Stimulated activated CD4-positive, alpha-beta T cell treated with anti-CD3 and anti-CD28 coated beads, Interleukin-4, amount 100 ng/mL, for 4 hours (primary cell): ENCODE data around the gene LDLR.

Source experiments
- DNase-seq, 2 experiments: peaks; one replicate each; pipeline ENCODE4 v3.0.0-alpha.2; 2020

The LDLR gene

GRCh38 chr19:11089254-11090013 is at the start of gene LDLR:
Gene LDLR (plus strand): TSS chr19:11089463. CDS start chr19:11089549, 86 bp downstream.
- peak; percentile 57 to 81 for DNase-seq

GRCh38 chr19:11041194-11041593 is 48.1 kb upstream of the LDLR start:
- DNase-seq: no peak

- DNase-seq: no peak
Measured at GRCh38 chr19:11041966-11042627, 47.2 kb upstream of the LDLR start.

DNA sequence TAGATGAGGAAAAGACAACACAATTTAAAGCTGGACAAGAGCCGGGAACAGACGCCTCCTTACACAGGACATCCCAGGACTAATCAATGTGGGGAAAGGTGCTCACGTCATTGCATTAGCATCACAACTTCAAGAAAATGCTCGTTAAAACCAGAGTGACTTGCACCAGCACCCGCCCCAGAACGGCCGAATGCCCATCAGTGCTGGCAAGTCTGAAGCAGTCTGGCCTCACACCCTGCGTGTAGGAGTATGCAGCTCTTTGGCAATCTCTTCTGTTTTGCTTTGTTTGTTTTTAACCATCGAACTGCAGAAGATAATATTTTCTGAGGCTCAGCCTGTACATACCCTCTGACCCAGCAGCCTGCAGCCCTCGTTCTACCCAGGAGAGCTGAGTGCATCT is 44.8 kb upstream of the LDLR start:
- DNase-seq: no peak

DNA sequence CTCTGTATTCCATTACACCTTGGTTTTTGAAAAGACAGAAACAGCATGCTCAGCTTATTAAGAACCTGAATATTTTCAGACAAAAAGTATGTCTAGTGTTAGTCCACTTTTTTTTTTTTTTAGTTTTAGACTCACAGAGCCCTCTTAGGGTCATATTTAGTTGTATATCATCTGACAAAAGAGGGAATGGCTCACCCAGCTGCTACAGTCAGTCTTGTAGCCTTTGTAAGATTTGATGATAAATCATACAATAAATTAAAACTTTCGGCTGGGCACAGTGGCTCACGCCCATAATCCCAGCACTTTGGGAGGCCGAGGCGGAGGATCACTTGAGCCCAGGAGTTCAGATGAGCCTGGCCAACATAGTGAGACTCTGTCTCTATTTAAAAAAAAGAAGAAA is 43.7 kb upstream of the LDLR start:
- DNase-seq: no peak

DNA sequence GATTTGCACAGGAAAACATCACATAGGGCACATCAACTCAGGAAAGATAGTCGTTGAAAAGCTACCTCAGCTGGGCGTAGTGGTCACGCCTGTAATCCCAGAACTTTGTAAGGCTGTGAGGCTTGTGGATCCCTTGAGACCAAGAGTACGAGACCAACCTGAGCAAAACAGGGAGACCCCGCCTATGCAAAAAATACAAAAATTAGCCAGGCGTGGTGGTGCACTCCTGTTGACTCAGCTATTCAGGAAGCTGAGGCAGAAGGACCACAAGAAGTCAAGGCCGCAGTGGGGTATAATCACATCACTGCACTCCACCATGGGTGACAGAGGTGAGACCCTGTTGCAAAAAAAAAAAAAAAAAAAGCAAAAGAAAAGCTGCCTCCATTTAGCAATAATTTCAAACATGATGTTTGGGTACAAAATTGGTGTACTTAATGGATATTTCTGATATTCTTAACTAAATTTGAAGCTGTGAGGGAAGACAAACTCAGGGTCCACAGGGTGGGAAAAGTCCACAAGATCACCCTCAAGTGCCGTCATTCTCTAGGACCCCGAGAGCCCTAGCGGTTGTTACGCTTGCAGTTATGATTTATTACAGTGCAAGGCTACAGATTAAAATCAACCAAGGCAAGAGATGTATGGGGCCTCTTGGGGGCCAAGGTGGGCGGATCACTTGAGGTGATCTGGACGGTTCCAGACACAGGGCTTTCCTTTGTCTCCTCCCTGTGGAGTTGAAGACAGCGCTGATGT is 42.5 kb upstream of the LDLR start:
- DNase-seq: no peak

- no peak for DNase-seq
Measured at GRCh38 chr19:11047866-11048265, 41.4 kb upstream of the LDLR start.

- no peak for DNase-seq
Measured at GRCh38 chr19:11050323-11051114, 38.7 kb upstream of the LDLR start.

GRCh38 chr19:11053817-11054195 is 35.5 kb upstream of the LDLR start:
- no peak for DNase-seq

GRCh38 chr19:11054200-11054599 is 35.1 kb upstream of the LDLR start:
- no peak for DNase-seq

DNA sequence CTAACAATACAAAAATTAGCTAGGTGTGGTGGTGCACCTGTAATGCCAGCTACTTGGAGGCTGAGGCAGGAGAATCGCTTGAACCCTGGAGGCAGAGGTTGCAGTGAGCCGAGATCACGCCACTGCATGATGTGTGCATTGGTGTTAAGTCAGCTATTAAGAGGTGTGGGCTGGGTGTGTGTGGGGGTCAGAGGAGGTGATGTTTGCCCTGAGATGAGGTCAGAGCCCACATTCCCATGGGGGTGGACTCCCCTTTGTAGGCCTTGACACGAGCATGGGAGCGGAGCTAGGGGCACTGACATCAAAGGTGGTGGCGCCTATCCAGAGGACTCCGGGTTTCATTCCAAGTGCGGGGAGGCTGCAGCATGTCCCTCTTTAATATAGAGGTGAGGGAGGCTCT is 34.6 kb upstream of the LDLR start:
- no peak for DNase-seq

DNA sequence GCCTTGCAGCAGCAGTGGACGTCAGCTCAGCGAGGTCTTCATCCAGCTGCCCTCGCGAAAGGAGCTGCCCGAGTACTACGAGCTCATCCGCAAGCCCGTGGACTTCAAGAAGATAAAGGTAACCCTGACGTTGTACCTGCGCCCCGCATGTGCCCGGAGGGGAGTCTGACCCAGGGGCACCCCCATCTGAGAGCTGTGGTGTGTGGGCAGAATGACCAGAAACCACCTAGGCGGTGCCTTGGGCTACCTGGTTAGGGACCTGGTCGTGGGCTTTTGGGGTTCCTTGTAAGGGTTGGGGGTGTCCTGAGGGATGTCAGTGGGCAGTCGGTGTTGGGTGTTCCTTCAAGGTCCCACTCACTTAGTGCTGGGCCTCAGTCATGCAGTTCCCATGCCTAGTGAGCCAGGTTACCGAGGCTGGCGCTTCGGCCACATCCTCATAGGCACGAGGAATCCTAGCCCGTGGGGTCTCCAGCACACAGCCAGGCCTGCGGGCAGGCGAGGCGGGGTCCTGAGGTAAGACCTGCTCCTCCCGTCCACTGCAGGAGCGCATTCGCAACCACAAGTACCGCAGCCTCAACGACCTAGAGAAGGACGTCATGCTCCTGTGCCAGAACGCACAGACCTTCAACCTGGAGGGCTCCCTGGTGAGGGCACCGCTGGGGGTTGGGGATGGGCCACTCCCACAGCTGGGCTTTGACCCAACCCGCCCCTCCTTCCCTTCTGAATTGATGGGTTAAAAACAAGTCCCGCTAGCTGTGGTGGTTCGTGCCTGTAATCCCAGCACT is 30.8 kb upstream of the LDLR start:
- DNase-seq: no peak

GRCh38 chr19:11059511-11060358 is 29.5 kb upstream of the LDLR start:
- no peak for DNase-seq

DNA sequence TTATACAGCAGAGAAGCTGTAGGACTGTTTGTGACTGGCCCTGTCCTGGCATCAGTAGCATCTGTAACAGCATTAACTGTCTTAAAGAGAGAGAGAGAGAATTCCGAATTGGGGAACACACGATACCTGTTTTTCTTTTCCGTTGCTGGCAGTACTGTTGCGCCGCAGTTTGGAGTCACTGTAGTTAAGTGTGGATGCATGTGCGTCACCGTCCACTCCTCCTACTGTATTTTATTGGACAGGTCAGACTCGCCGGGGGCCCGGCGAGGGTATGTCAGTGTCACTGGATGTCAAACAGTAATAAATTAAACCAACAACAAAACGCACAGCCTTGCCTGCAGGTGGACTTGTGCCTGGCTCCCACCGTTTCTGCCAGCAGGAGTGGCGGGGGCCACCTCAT is 27.3 kb upstream of the LDLR start:
- no peak for DNase-seq

DNA sequence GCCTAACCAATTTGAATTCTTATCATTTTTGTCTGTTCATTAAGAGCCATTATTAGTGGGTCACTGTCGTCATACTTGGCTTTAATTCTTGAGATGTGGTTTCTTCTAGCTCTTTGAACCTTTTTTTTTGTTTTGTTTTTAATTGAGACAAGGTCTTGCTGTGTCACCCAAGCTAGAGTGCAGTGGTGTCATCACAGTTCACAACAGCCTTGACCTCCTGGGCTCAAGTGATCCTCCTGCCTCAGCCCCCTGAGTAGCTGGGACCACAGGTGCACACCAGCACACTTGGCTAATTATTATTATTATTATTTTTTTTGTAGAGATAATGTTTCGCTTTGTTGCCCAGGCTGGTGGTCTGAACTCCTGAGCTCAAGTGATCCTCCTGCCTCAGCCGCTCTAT is 25.8 kb upstream of the LDLR start:
- DNase-seq: no peak

DNA sequence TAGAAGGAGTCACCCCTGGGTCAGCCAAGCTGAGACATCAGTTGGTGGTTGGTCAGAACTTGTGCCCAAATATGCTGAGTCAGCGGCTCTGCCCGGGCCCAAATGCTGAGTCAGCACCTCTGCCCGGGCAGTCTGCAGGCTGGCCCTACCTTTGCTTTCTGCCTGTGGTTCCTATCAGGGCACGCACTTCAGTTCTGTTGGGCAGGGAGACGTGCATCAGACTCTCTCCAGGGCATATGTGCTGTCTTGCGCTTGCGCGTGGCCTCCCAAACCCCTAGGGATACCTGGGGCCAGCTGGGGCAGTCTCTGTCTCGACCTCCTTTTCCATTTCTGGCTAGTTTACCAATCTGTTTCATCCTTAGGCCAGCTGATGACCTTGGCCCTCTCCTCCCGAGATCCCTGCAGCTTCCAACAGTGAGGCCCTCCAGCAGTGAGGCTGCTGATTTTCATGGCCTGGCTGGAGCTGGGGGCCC is 24.4 kb upstream of the LDLR start:
- no peak for DNase-seq

GRCh38 chr19:11066326-11066725 is 22.9 kb upstream of the LDLR start:
- no peak for DNase-seq

DNA sequence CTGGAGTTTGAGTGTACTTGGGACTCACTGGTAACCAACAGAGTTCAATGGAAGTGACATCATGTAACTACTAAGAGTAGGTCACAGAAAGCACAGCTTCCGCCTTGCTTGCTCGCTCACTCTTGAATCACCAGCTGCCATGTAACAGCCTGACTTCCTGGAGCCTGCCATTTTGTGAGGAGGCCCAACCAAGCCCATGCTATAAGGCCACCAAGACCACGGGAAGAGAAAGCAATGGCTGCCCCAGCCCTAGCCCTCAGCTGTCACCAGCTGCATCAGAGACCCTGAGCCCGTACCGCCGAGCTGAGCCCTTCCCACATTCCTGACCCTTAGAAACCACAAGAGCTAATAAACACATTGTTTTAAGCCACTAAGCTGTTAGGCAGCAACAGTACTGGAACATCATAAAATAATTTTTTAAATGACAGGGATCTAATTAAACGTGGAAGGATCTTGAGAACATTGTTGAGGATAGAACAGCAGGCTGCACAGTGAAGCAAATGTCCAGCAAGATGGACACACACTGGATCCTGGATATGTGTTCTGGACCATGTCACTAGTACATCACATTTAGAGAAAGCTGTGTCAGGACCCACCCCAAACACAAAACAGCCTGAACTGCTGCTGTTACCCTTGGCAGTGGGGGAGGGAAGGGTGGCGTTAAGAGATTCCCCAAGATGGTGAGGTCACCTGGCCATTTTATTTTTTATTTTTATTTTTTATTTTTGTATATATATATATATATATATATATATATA is 21.7 kb upstream of the LDLR start:
- DNase-seq: no peak

GRCh38 chr19:11069561-11069960 is 19.7 kb upstream of the LDLR start:
- no peak for DNase-seq

GRCh38 chr19:11070123-11070522 is 19.1 kb upstream of the LDLR start:
- DNase-seq: no peak
